Spleen (tissue), 11 donors: ENCODE measurements around the gene CD72. TPM values are rescaled to one million over a fixed set of nuclear protein-coding genes. Genes with fewer than 3 reads are reported as not detected.
"Not testable (repeated sequence)": the region's sequence is repeated elsewhere in the genome, so short reads cannot be mapped to it uniquely, and the experiment has no call there.

Experiments used
- DNase-seq: peaks from one replicate; pipeline ENCODE4 v3.0.0-alpha.2; 2020
- H3K27ac ChIP-seq, 8 donors: fragments of 200-600 bp; sonication (generic) in 7 of 8; 1 replicate in 4 of 8; 2 replicates in 4 of 8; pipeline versions ENCODE4 v1.5.0 to v1.8.0; 2016 to 2021; ENCODE audit warnings: inconsistent platforms in 4 of 8, mild to moderate bottlenecking in 4 of 8, moderate library complexity in 1 of 8
- H3K27me3 ChIP-seq, 7 donors: fragments of 200-600 bp; sonication (generic) in 6 of 7; replicated peaks in 1 of 7; 1 replicate in 4 of 7; 2 replicates in 3 of 7; pipeline versions ENCODE4 v1.5.0 to v1.8.0; 2016 to 2021; ENCODE audit warnings: inconsistent platforms in 3 of 7, mild to moderate bottlenecking in 1 of 7
- H3K36me3 ChIP-seq, 6 donors: fragments of 200-600 bp; sonication (generic) in 5 of 6; 1 replicate in 4 of 6; 2 replicates in 2 of 6; pipeline versions ENCODE4 v1.5.0 to v1.8.0; 2016 to 2021; ENCODE audit warnings: inconsistent platforms in 2 of 6
- H3K4me1 ChIP-seq, 6 donors: fragments of 200-600 bp; sonication (generic) in 5 of 6; 1 replicate in 3 of 6; 2 replicates in 3 of 6; pipeline versions ENCODE4 v1.5.0 to v1.8.0; 2016 to 2021; ENCODE audit warnings: inconsistent platforms in 3 of 6
- H3K4me3 ChIP-seq, 8 donors: fragments of 200-600 bp; sonication (generic) in 7 of 8; 1 replicate in 4 of 8; 2 replicates in 4 of 8; pipeline versions ENCODE4 v1.5.0 to v1.8.0; 2016 to 2021; ENCODE audit warnings: inconsistent platforms in 4 of 8, mild to moderate bottlenecking in 4 of 8, moderate library complexity in 2 of 8
- H3K9me3 ChIP-seq, 8 donors: fragments of 200-600 bp; sonication (generic) in 7 of 8; 1 replicate in 4 of 8; 2 replicates in 4 of 8; pipeline versions ENCODE4 v1.5.0 to v1.8.0; 2016 to 2021; ENCODE audit warnings: inconsistent platforms in 4 of 8
- POLR2A ChIP-seq, 3 donors: fragments of 450-650 bp; IDR thresholded peaks; one replicate each; pipeline ENCODE4 v1.5.1; 2017; ENCODE audit warnings: antibody characterized with exemption in 3 of 3, mild to moderate bottlenecking in 1 of 3
- POLR2AphosphoS5 ChIP-seq, 3 donors: sonication (generic); formaldehyde crosslinking; IDR thresholded peaks; one replicate each; pipeline ENCODE4 v1.5.1; 2017; ENCODE audit warnings: antibody characterized with exemption in 3 of 3
- WGBS, 5 donors: extraction: QIAGEN DNeasy Blood & Tissue Kit in 3 of 5; methylation state at CpG; one replicate each; pipeline versions ENCODE4 v1.1.5 to v1.1.7; 2013 to 2018; 5-methylcytosine and 5-hydroxymethylcytosine counted together
- intact Hi-C: fragments of 100-400 bp; cut with DNase I; formaldehyde crosslinking; loops from one replicate; pipeline ENCODE4 v1.15.0; 2023; ENCODE audit warnings: low total_unique reads
- polyA plus RNA-seq, 3 donors: library from polyadenylated mRNA; stranded (reverse); fragments of 200-250 nt; gene quantifications; one replicate each; pipeline ENCODE4 v1.2.1, GENCODE V29; 2013
- total RNA-seq, 7 donors: library from RNA; depleted of rRNA in 3 of 7; stranded (reverse); fragments of >200 nt in 3 of 7; fragmentation: NEBNext Ultra II Directional in 4 of 7; extraction: Animal tissue kit (Norgen Biotek cat#: 25700) in 4 of 7; gene quantifications; one replicate each; pipeline versions ENCODE4 v1.1.0 to v1.2.1, GENCODE V29; 2016 to 2021
- TF ChIP-seq, protein P1 (sequence below), 11 experiments: fragments of 200-600 bp in 7 of 11; fragments of 450-650 bp in 4 of 11; sonication (generic) in 4 of 11; IDR thresholded peaks in 8 of 11; conservative IDR thresholded peaks in 3 of 11; 1 replicate in 7 of 11; 2 replicates in 4 of 11; pipeline versions ENCODE4 v1.4.0 to v1.8.0; 2016 to 2021; ENCODE audit warnings: antibody characterized with exemption in 11 of 11, inconsistent platforms in 4 of 11, mild to moderate bottlenecking in 1 of 11
- donor health status: healthy with polysubstance abuse.
- donor health status: DM: no; HTN: no; CAD: no; lungs with moderate emphysema.
- donor health status: DM: no; HTN: no; CAD: no.
- donor health status: Bipolar disorder and iron deficiency.
- donor health status: healthy.
- donor health status: DM: no; HTN: no; CAD: no.
- donor health status: DM: yes; HTN: yes; CAD: no.

Gene CD72
- total and polyA plus RNA-seq, 10 donors: 74.4 to 160 (median 121) TPM

DNA sequence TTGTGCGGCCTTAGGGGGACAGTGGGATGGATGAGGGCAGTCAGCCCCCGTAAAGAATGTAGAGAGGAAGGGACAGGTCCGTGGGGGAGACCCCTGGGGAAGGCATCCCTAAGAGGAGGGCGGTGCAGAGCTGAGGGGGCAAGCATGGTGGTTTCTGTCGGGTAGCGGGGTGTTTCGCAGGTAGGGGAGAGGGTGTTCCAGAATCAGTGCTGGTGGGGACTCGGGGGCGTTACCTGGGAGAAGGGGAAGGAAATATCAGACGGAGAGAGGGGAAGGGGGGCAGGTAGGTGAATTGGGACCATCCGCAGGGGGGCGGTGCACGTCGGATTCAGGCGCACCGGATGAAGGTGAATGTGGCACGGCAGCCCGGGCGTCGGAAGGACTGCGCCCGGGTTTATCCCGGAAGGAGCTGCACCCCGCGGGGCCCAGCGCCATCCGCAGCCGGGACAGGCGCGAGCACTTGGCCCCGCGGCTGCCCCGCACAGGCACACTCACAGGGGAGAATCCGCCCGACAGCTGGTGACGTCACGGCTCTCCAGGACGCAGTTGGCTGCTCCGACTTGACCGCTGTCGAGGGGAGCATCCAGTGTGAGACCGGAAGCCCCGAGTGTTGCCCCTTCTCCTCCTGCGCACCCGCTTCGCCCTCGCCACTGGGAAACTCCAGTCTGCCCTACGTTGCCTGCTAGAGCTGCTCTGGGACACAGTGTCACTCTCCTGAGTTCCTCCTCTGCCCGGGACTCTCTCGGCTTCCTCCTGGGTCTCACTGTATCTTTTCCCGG lies 1.3 kb downstream of the CD72 start:
- DNase-seq: peak; percentile 94
- peak overlapping the region; percentile 72 to 94 (median 84) for H3K27ac ChIP-seq
- intact Hi-C loops: no loop called here
- peak overlapping the region; percentile 43 to 82 (median 56) for H3K4me3 ChIP-seq
- 8 to 11% (median 9%) methylated on average over 38 to 51 of the region's 51 CpGs for WGBS, 5 donors
- H3K36me3 ChIP-seq: peaks cover 0 to 46% (median 2%) of the 10 kb centered on the region in 6 donors
- H3K4me1 ChIP-seq: peaks cover 17 to 100% (median 62%) of the 10 kb centered on the region in 6 donors
- TF ChIP-seq, protein P1, sequence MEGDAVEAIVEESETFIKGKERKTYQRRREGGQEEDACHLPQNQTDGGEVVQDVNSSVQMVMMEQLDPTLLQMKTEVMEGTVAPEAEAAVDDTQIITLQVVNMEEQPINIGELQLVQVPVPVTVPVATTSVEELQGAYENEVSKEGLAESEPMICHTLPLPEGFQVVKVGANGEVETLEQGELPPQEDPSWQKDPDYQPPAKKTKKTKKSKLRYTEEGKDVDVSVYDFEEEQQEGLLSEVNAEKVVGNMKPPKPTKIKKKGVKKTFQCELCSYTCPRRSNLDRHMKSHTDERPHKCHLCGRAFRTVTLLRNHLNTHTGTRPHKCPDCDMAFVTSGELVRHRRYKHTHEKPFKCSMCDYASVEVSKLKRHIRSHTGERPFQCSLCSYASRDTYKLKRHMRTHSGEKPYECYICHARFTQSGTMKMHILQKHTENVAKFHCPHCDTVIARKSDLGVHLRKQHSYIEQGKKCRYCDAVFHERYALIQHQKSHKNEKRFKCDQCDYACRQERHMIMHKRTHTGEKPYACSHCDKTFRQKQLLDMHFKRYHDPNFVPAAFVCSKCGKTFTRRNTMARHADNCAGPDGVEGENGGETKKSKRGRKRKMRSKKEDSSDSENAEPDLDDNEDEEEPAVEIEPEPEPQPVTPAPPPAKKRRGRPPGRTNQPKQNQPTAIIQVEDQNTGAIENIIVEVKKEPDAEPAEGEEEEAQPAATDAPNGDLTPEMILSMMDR (IDR thresholded peaks at IDR 0.05 in 8 of 11, conservative IDR thresholded peaks at IDR 0.05 in 3 of 11): peak in 10 of 11 experiments; percentile 13 to 54 (median 36)
- TF ChIP-seq POLR2A (IDR thresholded peaks at IDR 0.05) (peak in 1 of 3 donors; percentile 31), POLR2AphosphoS5 (IDR thresholded peaks at IDR 0.05) (peak; percentile 81 to 86 (median 84))
- H3K27me3 ChIP-seq: no peaks in the 10 kb centered on the region
- H3K9me3 ChIP-seq: no peaks in the 10 kb centered on the region

DNA sequence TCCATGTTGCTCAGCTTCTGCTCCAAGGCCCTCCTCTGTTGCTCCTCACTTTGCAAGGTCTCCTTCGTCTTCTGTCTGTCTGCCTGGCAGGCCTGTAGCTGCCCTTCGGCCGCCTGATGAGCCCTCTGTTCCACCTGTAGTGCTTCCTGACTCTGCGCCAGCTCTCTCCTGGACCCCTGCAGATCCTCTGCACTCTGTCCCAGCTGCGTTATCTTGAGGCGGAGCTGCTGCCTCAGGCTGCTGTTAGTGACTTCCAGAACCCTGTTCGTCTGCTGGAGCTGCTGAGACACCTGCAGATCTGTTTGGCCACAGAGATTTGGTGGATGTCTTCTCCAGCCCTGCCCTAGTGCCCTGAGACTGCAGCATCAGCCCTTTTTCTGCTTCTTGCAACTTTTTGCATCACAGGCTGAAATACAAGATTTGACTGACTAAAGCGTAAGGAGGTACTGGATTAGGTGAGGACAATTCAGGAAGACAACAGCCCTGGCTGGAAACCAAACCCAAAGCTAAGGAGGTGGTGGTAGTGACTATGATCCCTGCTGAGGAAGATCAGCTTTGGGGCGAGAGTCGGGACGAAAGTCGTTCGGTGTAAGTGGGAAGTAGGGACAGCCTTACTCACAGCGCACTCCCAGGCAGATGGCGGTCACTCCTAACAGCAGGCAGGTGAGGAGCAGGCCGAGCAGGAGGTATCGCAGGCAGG lies 2.1 kb downstream of the CD72 start:
- Histone ChIP-seq H3K27ac (peak overlapping the region in 7 of 8 donors; percentile 72 to 94 (median 87)), H3K4me1 (peaks cover 22 to 100% (median 61%) of the 10 kb centered on the region in 6 donors), H3K27me3 (no peaks in the 10 kb centered on the region), H3K36me3 (peaks cover 0 to 52% (median 2%) of the 10 kb centered on the region in 6 donors), H3K4me3 (peak overlapping the region in 6 of 8 donors; percentile 43 to 82 (median 56)), H3K9me3 (no peaks in the 10 kb centered on the region)
- no peak for DNase-seq
- TF ChIP-seq POLR2A (IDR thresholded peaks at IDR 0.05) (no peak), POLR2AphosphoS5 (IDR thresholded peaks at IDR 0.05) (no peak)
- TF ChIP-seq, protein P1 (IDR thresholded peaks at IDR 0.05 in 8 of 11, conservative IDR thresholded peaks at IDR 0.05 in 3 of 11): no peak
- 75 to 84% (median 82%) methylated on average over 17 of the region's 17 CpGs for WGBS, 5 donors
- intact Hi-C loops: no loop called here

DNA sequence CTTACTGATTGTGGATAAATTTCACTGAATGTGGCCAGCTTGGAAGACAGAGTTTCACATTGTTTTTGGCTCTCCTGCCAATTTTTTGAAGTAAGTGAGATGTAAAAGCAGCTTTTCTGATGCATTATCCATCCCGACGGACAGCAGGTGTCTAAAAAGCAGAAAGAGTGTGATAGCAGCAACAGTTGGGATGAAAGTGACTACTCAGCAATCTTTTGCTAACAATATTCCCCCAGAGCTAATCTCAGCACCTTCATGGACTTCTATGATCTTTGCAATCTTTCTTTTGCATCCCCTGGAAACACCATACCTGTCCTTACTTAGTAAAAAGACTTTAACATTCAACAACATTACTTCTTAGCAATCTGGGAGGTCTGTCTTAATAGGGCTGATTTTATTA lies 5.4 kb downstream of the CD72 start:
- Histone ChIP-seq H3K27me3 (no peaks in the 10 kb centered on the region), H3K4me3 (no peak overlapping the region), H3K36me3 (peaks cover 0 to 83% (median 26%) of the 10 kb centered on the region in 6 donors), H3K27ac (peak overlapping the region in 1 of 8 donors; percentile 7), H3K9me3 (no peaks in the 10 kb centered on the region), H3K4me1 (peaks cover 8 to 99% (median 31%) of the 10 kb centered on the region in 6 donors)
- no peak for TF ChIP-seq POLR2A (IDR thresholded peaks at IDR 0.05)
- TF ChIP-seq, protein P1 (IDR thresholded peaks at IDR 0.05 in 8 of 11, conservative IDR thresholded peaks at IDR 0.05 in 3 of 11): no peak
- no peak for TF ChIP-seq POLR2AphosphoS5 (IDR thresholded peaks at IDR 0.05)
- intact Hi-C loops: no loop called here
- WGBS, 5 donors: 74 to 98% (median 96%) methylated on average over 2 of the region's 2 CpGs
- DNase-seq: no peak

DNA sequence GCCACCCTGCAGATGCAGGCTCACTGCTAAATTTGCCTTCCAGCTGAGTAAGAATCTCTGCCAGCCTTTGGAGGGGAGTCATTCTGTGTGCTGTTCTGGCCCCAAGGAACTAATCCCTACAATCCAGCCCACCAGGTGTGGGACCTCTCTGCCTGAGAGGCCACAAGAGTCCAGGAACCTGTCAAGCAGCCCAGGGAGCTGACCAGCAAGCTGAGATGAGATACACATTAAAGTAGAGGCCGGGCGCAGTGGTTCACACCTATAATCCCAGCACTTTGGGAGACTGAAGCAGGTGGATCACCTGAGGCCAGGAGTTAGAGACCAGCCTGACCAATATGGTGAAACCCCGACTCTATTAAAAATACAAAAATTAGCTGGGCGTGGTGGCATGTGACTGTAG lies 6.1 kb downstream of the CD72 start:
- H3K27me3 ChIP-seq, DNase-seq, H3K4me3 ChIP-seq, intact Hi-C loops, H3K9me3 ChIP-seq: not testable (repeated sequence)
- Histone ChIP-seq H3K36me3 (peaks cover 0 to 91% (median 30%) of the 10 kb centered on the region in 6 donors), H3K4me1 (peaks cover 8 to 99% (median 28%) of the 10 kb centered on the region in 6 donors), H3K27ac (peak overlapping the region in 1 of 8 donors; percentile 51)
- 85 to 97% (median 90%) methylated on average over 4 of the region's 4 CpGs for WGBS, 5 donors
